GM13976 (cell line): ENCODE data around the gene TPRG1L.

Experiments used
- DNase-seq: peaks from one replicate; pipeline ENCODE4 v3.0.0; 2012; ENCODE audit warnings: low spot score
- in situ Hi-C: fragments of 300-500 bp; cut with MboI; formaldehyde crosslinking; loops from one replicate; pipeline ENCODE4 v1.12.0; 2022; ENCODE audit warnings: low sequenced_read_pairs, mixed read lengths, inconsistent platforms; ENCODE audit not compliant: unreplicated experiment
- TF ChIP-seq, protein P1 (sequence below): IDR thresholded peaks from 2 replicates; pipeline ENCODE4 v1.5.1; 2012; ENCODE audit warnings: borderline replicate concordance, mild to moderate bottlenecking; ENCODE audit not compliant: insufficient read depth; ENCODE audit errors: extremely low read depth, missing control alignments, control extremely low read depth

TPRG1L gene

DNA sequence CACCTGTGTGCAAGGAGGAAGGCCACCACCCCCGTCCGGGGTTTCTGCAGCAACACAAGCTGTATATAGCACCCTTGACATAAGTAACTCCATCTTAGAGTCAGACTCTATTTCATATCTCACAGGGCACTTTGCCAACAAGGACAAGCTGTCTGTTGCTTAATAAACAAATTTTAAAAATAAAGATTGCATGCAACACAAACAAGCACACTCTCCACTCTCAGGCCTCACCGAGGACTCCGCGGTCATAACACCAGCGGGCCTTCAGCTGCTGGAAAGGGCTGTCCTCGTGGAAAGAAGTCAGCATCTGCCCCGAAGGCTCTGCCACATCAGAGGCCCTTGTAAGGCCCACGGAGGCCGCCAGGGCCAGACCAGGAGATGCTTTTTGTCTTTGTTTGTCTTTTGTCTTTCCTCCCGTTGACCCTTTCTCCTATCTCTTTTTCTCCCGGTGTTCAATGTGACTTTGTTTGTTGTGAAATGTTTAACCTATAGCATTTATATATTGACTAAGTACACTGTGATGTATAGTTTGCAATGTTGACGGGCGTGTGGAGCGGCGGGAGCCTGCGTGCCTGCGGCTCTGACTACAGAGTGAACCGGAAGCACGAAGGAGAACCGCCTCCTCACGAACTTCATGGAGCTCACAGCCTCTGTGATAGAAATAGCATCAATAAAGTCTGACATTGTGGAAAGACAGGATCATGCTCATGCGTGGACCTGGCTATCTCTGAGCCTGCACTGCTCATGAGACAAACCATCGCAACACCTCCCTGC, 37.6 kb upstream of the TPRG1L start:
- DNase-seq = no peak
- TF ChIP-seq, protein P1, sequence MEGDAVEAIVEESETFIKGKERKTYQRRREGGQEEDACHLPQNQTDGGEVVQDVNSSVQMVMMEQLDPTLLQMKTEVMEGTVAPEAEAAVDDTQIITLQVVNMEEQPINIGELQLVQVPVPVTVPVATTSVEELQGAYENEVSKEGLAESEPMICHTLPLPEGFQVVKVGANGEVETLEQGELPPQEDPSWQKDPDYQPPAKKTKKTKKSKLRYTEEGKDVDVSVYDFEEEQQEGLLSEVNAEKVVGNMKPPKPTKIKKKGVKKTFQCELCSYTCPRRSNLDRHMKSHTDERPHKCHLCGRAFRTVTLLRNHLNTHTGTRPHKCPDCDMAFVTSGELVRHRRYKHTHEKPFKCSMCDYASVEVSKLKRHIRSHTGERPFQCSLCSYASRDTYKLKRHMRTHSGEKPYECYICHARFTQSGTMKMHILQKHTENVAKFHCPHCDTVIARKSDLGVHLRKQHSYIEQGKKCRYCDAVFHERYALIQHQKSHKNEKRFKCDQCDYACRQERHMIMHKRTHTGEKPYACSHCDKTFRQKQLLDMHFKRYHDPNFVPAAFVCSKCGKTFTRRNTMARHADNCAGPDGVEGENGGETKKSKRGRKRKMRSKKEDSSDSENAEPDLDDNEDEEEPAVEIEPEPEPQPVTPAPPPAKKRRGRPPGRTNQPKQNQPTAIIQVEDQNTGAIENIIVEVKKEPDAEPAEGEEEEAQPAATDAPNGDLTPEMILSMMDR = no peak
- in situ Hi-C loops = no loop called here

DNA sequence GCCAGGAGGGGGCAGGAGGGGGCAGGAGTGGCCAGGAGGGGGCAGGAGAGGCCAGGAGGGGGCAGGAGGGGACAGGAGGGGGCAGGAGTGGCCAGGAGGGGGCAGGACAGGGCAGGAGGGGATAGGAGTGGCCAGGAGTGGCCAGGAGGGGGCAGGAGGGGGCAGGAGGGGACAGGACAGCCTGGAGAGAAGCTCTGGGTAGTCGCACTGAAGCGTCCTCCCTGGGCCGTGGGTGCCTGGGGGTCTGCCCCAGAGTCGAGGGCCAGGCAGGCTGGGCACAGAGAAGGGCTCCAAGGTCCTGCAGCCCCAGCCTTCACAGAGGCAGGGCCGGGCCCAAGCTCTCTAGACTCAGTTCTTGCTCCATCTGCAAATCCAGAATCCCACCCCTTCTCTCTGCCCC, 36.4 kb upstream of the TPRG1L start:
- in situ Hi-C loops = no loop called here
- DNase-seq = no peak
- TF ChIP-seq, protein P1 = no peak

DNA sequence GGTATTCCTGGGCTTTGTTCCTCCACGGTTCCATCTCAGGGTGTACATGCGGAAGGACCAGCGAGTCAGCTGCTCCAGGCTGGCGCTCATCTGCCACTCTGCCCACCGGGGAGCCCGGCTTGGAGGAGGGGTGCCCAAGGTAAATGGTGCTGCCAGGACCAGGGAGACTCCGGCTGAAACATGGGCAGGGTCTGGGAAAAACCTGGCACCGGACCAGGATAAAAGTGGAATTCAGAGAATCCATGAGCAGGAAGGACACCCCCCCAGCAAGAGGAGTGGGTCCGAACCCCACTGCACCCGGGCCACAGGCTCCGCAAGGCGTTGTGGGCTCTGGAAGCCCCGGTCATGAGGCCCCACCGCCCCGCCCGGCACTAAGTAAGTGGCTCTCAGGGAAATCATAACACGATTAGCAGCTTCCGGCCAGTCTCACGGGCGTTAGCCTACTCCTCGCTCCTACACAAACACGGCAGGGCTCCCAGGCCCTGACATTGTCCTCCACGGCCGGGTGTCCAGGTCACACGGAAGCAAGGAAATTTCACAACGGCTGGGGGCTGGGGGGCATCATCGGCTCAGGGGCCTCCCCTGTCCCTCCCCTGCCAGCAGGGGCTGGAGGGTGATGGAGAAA, 34.6 kb upstream of the TPRG1L start:
- in situ Hi-C loops = no loop called here
- no peak for DNase-seq
- TF ChIP-seq, protein P1 = no peak

DNA sequence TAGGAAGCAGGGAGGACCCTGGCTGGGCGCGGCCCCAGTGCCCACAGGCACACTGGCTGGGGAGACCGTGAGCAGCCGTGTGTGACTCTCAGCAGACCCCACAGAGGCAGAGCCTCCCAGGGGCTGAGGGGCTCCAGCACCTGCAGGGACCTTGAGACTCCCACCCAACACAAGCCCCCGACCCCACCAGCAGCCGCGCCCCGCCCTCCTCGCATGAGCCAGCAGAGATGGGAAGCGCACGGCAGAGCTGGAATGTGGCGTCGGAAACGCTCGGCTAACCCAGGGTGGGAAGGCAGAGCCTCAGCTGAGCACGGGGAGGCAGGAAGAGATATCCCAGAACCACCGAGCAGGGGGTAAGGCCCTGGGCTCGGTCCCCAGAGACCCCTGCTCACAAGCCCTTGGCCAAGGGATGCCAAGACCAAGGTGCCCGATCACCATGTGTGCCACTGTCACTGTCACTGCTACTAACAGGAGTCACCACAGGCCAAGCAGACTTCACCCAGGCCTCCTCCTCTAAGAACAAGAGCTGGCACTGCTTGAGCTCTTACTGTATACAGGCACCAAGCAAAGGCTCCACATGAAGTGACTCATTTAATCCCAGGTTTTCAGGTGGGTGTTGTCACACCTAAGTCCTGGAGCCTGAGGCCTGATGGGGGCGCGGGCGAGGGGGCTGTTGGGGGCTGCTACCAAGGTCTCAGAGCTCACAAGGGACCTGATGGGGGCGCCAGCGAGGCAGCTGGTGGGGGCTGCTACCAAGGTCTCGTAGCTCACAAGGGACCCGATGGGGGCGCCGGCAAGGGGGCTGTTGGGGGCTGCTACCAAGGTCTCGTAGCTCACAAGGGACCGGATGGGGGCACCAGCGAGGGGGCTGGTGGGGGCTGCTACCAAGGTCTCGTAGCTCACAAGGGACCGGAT, 33.6 kb upstream of the TPRG1L start:
- TF ChIP-seq, protein P1 = no peak
- in situ Hi-C loops = no loop called here
- no peak for DNase-seq

DNA sequence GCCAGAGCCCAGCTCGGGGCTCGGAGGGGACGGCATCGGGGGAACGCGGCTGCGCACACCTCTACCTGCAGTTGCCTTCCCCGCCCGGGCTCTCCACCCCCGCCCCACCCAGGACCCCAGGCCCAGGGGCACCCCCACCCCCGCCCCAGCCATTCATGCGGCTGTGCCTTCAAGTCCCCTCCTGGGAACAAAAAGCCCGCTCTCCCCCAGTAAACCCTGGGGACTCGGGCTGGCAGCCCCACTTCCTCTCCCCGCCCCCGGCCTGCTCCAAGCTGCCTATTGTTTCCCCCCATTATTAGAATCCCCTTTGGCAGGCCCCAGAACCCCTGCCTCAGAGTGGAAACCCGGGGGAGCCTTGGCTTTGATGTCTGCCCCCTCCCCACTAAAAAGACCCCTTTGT, 31.5 kb upstream of the TPRG1L start:
- in situ Hi-C loops = no loop called here
- DNase-seq = no peak
- TF ChIP-seq, protein P1 = no peak

DNA sequence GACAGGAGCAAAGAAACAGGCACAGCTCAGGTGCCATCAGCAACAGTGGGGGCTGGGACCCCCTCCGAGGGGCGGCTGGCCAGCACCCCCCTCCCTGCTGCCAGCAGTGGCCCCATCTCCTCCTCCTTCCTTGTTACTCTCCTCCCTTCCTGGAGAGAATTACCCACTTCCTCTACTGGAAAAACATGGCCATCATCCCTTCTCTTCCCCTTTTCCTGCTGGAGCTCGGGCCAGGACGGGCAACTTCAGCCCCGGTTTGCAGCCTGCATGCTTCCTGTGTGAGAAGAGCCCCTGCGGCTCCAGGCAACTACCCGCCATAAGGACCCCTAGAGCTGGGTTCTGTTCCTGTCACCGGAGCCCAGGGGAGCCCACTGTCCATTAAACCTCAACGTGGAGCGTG, 31.1 kb upstream of the TPRG1L start:
- TF ChIP-seq, protein P1 = no peak
- in situ Hi-C loops = no loop called here
- no peak for DNase-seq
